ENCODE results near the gene RBCK1. TPM values are rescaled to one million over a fixed set of nuclear protein-coding genes. Genes with fewer than 3 reads are reported as not detected.
A peak's percentile ranks its signal among the peaks of the same experiment; 100 is the strongest.

Gene RBCK1
- polyA plus RNA-seq, 1 donor from 2014 or later: 38.4 TPM

- Histone ChIP-seq H3K27me3 (ENCODE audit: insufficient read depth, low read depth, low read length) (no peaks in the 10 kb centered on the region), H3K36me3 (ENCODE audit: insufficient read depth, low read length) (peaks cover 11% of the 10 kb centered on the region), H3K9ac (ENCODE audit: low read length) (no peak overlapping the region), H3K79me2 (replicated peaks; ENCODE audit: insufficient read depth, low read length) (no peaks in the 10 kb centered on the region), H3K4me2 (ENCODE audit: low read length) (no peak overlapping the region), H2AFZ (ENCODE audit: low read depth, low read length) (no peak overlapping the region), H3K9me2 (ENCODE audit: insufficient read depth, low read length) (no peaks in the 10 kb centered on the region), H3F3A (ENCODE audit: insufficient read depth, low read length, poor library complexity, severe bottlenecking) (no peaks in the 10 kb centered on the region), H3K9me3 (ENCODE audit: low read length) (no peaks in the 10 kb centered on the region), H4K20me1 (ENCODE audit: insufficient read depth) (no peaks in the 10 kb centered on the region), H3K27ac (ENCODE audit: low read length) (no peak overlapping the region), H3K4me3 (ENCODE audit: low read length) (no peak overlapping the region)
- TF ChIP-seq TAF1 (IDR thresholded peaks at IDR 0.05; ENCODE audit: low read depth) (no peak), POLR2AphosphoS5 (IDR thresholded peaks at IDR 0.05) (no peak), SMC3 (conservative IDR thresholded peaks at IDR 0.05; ENCODE audit: poor library complexity) (no peak), RAD21 (conservative IDR thresholded peaks at IDR 0.05) (no peak), MXI1 (conservative IDR thresholded peaks at IDR 0.05; ENCODE audit: poor library complexity, severe bottlenecking) (no peak), EP300 (conservative IDR thresholded peaks at IDR 0.05; ENCODE audit: poor library complexity, severe bottlenecking) (no peak), EZH2 (IDR thresholded peaks at IDR 0.05; ENCODE audit: borderline replicate concordance, insufficient read depth, low read length, poor library complexity, severe bottlenecking) (no peak)
- TF ChIP-seq, protein P1, sequence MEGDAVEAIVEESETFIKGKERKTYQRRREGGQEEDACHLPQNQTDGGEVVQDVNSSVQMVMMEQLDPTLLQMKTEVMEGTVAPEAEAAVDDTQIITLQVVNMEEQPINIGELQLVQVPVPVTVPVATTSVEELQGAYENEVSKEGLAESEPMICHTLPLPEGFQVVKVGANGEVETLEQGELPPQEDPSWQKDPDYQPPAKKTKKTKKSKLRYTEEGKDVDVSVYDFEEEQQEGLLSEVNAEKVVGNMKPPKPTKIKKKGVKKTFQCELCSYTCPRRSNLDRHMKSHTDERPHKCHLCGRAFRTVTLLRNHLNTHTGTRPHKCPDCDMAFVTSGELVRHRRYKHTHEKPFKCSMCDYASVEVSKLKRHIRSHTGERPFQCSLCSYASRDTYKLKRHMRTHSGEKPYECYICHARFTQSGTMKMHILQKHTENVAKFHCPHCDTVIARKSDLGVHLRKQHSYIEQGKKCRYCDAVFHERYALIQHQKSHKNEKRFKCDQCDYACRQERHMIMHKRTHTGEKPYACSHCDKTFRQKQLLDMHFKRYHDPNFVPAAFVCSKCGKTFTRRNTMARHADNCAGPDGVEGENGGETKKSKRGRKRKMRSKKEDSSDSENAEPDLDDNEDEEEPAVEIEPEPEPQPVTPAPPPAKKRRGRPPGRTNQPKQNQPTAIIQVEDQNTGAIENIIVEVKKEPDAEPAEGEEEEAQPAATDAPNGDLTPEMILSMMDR (IDR thresholded peaks at IDR 0.05; ENCODE audit: poor library complexity, severe bottlenecking): no peak
- TF ChIP-seq, protein P2, sequence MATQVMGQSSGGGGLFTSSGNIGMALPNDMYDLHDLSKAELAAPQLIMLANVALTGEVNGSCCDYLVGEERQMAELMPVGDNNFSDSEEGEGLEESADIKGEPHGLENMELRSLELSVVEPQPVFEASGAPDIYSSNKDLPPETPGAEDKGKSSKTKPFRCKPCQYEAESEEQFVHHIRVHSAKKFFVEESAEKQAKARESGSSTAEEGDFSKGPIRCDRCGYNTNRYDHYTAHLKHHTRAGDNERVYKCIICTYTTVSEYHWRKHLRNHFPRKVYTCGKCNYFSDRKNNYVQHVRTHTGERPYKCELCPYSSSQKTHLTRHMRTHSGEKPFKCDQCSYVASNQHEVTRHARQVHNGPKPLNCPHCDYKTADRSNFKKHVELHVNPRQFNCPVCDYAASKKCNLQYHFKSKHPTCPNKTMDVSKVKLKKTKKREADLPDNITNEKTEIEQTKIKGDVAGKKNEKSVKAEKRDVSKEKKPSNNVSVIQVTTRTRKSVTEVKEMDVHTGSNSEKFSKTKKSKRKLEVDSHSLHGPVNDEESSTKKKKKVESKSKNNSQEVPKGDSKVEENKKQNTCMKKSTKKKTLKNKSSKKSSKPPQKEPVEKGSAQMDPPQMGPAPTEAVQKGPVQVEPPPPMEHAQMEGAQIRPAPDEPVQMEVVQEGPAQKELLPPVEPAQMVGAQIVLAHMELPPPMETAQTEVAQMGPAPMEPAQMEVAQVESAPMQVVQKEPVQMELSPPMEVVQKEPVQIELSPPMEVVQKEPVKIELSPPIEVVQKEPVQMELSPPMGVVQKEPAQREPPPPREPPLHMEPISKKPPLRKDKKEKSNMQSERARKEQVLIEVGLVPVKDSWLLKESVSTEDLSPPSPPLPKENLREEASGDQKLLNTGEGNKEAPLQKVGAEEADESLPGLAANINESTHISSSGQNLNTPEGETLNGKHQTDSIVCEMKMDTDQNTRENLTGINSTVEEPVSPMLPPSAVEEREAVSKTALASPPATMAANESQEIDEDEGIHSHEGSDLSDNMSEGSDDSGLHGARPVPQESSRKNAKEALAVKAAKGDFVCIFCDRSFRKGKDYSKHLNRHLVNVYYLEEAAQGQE (IDR thresholded peaks at IDR 0.05; ENCODE audit: borderline replicate concordance): no peak
These were observed 70.2 kb downstream of the RBCK1 start for GRCh38 chr20:478010-478948.

DNA sequence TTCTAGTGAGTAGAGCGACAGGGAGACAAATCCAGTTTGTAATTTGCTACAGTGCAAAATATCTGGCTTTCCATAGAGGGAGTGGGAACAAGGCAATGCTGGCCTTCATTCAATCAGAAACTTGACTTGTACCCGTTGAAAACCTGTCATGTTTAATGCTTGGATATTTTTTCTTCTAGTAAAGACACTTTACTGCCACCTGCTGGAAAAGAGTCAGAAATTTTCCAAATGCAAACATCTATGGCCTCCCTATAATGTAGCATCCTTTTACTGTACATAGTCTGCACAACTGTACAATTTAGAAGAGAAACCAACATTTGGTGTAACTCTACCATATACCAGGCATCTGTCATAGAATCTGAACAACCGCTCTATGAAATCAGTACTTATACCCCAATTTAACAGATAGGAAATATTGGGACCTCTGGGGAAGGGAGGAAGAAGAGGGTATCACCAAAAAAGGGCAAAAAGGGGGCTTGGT, 70.9 kb downstream of the RBCK1 start:
- no peaks in the 10 kb centered on the region for H3F3A ChIP-seq (ENCODE audit: insufficient read depth, low read length, poor library complexity, severe bottlenecking)
- no peak overlapping the region for H2AFZ ChIP-seq (ENCODE audit: low read depth, low read length)
- no peak overlapping the region for H3K9ac ChIP-seq (ENCODE audit: low read length)
- no peak overlapping the region for H3K27ac ChIP-seq (ENCODE audit: low read length)
- H3K4me2 ChIP-seq (ENCODE audit: low read length): no peak overlapping the region
- no peaks in the 10 kb centered on the region for H3K27me3 ChIP-seq (ENCODE audit: insufficient read depth, low read depth, low read length)
- no peaks in the 10 kb centered on the region for H3K9me2 ChIP-seq (ENCODE audit: insufficient read depth, low read length)
- TF ChIP-seq SMC3 (conservative IDR thresholded peaks at IDR 0.05; ENCODE audit: poor library complexity) (peak; percentile 84), RAD21 (conservative IDR thresholded peaks at IDR 0.05) (peak; percentile 77), TAF1 (IDR thresholded peaks at IDR 0.05; ENCODE audit: low read depth) (no peak)
- TF ChIP-seq, protein P1 (IDR thresholded peaks at IDR 0.05; ENCODE audit: poor library complexity, severe bottlenecking): peak; percentile 81
- TF ChIP-seq, protein P2 (IDR thresholded peaks at IDR 0.05; ENCODE audit: borderline replicate concordance): no peak
- no peaks in the 10 kb centered on the region for H4K20me1 ChIP-seq (ENCODE audit: insufficient read depth)
- H3K36me3 ChIP-seq (ENCODE audit: insufficient read depth, low read length): peaks cover 11% of the 10 kb centered on the region
- H3K9me3 ChIP-seq (ENCODE audit: low read length): no peaks in the 10 kb centered on the region
- H3K4me3 ChIP-seq (ENCODE audit: low read length): no peak overlapping the region
- no peaks in the 10 kb centered on the region for H3K79me2 ChIP-seq (replicated peaks; ENCODE audit: insufficient read depth, low read length)

Measured in neural cell (in vitro differentiated cells).